Endothelial cell of umbilical vein (primary cell): ENCODE results near the gene YY1. TPM values are rescaled to one million over a fixed set of nuclear protein-coding genes. Genes with fewer than 3 reads are reported as not detected.

Experiments used
- BruUV-seq: library from RNA; stranded (reverse); fragments of 400-500 nt; replicated peaks from 2 replicates; lab custom pipeline; 2021; lab: Mats Ljungman, UMichigan
- CTCF ChIA-PET: fragments of 300-600, 350-600 bp; sonication (Branson Sonifier 250); formaldehyde crosslinking; loops from one replicate; lab custom pipeline; 2021; ENCODE audit warnings: antibody characterized with exemption, inconsistent platforms; lab: Charles Lee
- POLR2A ChIA-PET: fragments of 300-600, 350-600 bp; sonication (Branson Sonifier 250); formaldehyde crosslinking; loops from one replicate; lab custom pipeline; 2021; ENCODE audit warnings: antibody characterized with exemption, inconsistent platforms; lab: Charles Lee
- DNase-seq: peaks from one replicate; pipeline ENCODE4 v3.0.0-alpha.2; 2011; ENCODE audit warnings: low read depth, low spot score
- FAIRE-seq: peaks from 2 replicates; lab custom pipeline; 2011; peaks lifted over from hg19 to GRCh38; lab: Jason Lieb, UNC
- H2AFZ ChIP-seq: 2 replicates; pipeline ENCODE4 v1.6.0; 2012; ENCODE audit warnings: low read depth, low read length, control low read depth, inconsistent platforms
- H3K27ac ChIP-seq: 2 replicates; pipeline ENCODE4 v1.5.1; 2011; ENCODE audit warnings: low read depth, mild to moderate bottlenecking, control low read depth, low read length, moderate library complexity; ENCODE audit not compliant: insufficient read depth
- H3K27me3 ChIP-seq, 2 experiments: 2 replicates each; pipeline versions ENCODE4 v1.6.0 to v1.6.1; 2011; ENCODE audit warnings: low read length in 2 of 2, mixed read lengths in 1 of 2; ENCODE audit not compliant: control insufficient read depth in 2 of 2, insufficient read depth in 2 of 2
- H3K36me3 ChIP-seq, 2 experiments: 2 replicates in 1 of 2; 3 replicates in 1 of 2; pipeline ENCODE4 v1.5.1; 2011; ENCODE audit warnings: low read length in 2 of 2, mild to moderate bottlenecking in 1 of 2, moderate library complexity in 1 of 2; ENCODE audit not compliant: control insufficient read depth in 2 of 2, insufficient read depth in 2 of 2; ENCODE audit errors: extremely low read depth in 1 of 2
- H3K4me1 ChIP-seq: 3 replicates; pipeline ENCODE4 v1.5.1; 2011; ENCODE audit warnings: mild to moderate bottlenecking, low read length; ENCODE audit not compliant: control insufficient read depth, insufficient read depth; ENCODE audit errors: extremely low read depth
- H3K4me2 ChIP-seq: 2 replicates; pipeline ENCODE4 v1.6.1; 2011; ENCODE audit warnings: low read length, control low read depth, mixed read lengths; ENCODE audit not compliant: insufficient read depth
- H3K4me3 ChIP-seq, 3 experiments: fragments of 200-600 bp in 1 of 3; sonication (generic), shearing (Covaris generic) in 1 of 3; replicated peaks in 1 of 3; 2 replicates each; pipeline ENCODE4 v1.5.1; 2011 to 2016; ENCODE audit warnings: control low read depth in 3 of 3, low read length in 3 of 3, mild to moderate bottlenecking in 2 of 3, inconsistent platforms in 1 of 3, low read depth in 1 of 3, moderate library complexity in 1 of 3; ENCODE audit not compliant: insufficient read depth in 1 of 3
- H3K79me2 ChIP-seq: 2 replicates; pipeline ENCODE4 v1.6.0; 2012; ENCODE audit warnings: low read length, inconsistent platforms; ENCODE audit not compliant: control insufficient read depth, insufficient read depth
- H3K9ac ChIP-seq: replicated peaks from 2 replicates; pipeline ENCODE3; 2011; ENCODE audit warnings: low read length, control low read depth; ENCODE audit not compliant: insufficient read depth; ENCODE audit errors: extremely low read depth
- H3K9me1 ChIP-seq: replicated peaks from 3 replicates; pipeline ENCODE4 v1.6.0; 2011; ENCODE audit warnings: mild to moderate bottlenecking, low read length; ENCODE audit not compliant: control insufficient read depth, insufficient read depth; ENCODE audit errors: extremely low read depth
- H3K9me3 ChIP-seq: replicated peaks from 2 replicates; pipeline ENCODE4 v1.5.1; 2012; ENCODE audit warnings: low read length, inconsistent platforms; ENCODE audit not compliant: control insufficient read depth, insufficient read depth
- H4K20me1 ChIP-seq: replicated peaks from 2 replicates; pipeline ENCODE3; 2011; ENCODE audit warnings: mild to moderate bottlenecking, low read length; ENCODE audit not compliant: control insufficient read depth, insufficient read depth; ENCODE audit errors: extremely low read depth
- EZH2 ChIP-seq: IDR thresholded peaks from 2 replicates; pipeline ENCODE4 v1.6.1; 2012; ENCODE audit warnings: borderline replicate concordance, low read depth, mild to moderate bottlenecking, moderate library complexity, low read length, inconsistent platforms; ENCODE audit not compliant: severe bottlenecking
- FOS ChIP-seq: IDR thresholded peaks from 2 replicates; pipeline ENCODE4 v1.6.1; 2011; ENCODE audit warnings: mild to moderate bottlenecking, low read length, moderate library complexity, borderline replicate concordance; ENCODE audit not compliant: insufficient read depth
- GATA2 ChIP-seq: IDR thresholded peaks from 2 replicates; pipeline ENCODE4 v1.7.0; 2011; ENCODE audit warnings: low read depth, mild to moderate bottlenecking, moderate library complexity, mixed read lengths, low read length; ENCODE audit not compliant: insufficient read length, insufficient read depth
- JUN ChIP-seq: IDR thresholded peaks from 2 replicates; pipeline ENCODE4 v1.6.1; 2011; ENCODE audit warnings: borderline replicate concordance, low read depth; ENCODE audit not compliant: insufficient read length, insufficient read depth
- MYC ChIP-seq: IDR thresholded peaks from one replicate; pipeline ENCODE4 v1.6.1; 2011; ENCODE audit warnings: mild to moderate bottlenecking, low read depth, low read length
- POLR2AphosphoS5 ChIP-seq: IDR thresholded peaks from 2 replicates; pipeline ENCODE4 v1.6.1; 2012; ENCODE audit warnings: low read depth, mild to moderate bottlenecking, control low read depth, low read length, moderate library complexity; ENCODE audit not compliant: insufficient read depth
- dilution Hi-C: fragments of 300-500 bp; cut with MboI; formaldehyde crosslinking; loops from one replicate; pipeline ENCODE4 v1.15.0; 2019; ENCODE audit warnings: low sequenced_read_pairs; ENCODE audit not compliant: extremely low pct_ligation_motif_present
- intact Hi-C: fragments of 100-400 bp; cut with micrococcal nuclease; formaldehyde crosslinking; loops from one replicate; pipeline ENCODE4 v1.10.0; 2022
- polyA plus RNA-seq, 4 experiments: library from polyadenylated mRNA; depleted of rRNA in 3 of 4; stranded (reverse) in 3 of 4; unstranded in 1 of 4; fragments of >200 nt; gene quantifications; 2 replicates each; pipeline versions ENCODE4 v1.2.1 to v1.2.3, GENCODE V29; 2011 to 2012; ENCODE audit warnings: missing spikeins in 1 of 4
- total RNA-seq: library from RNA; stranded (reverse); gene quantifications from 2 replicates; pipeline ENCODE4 v1.2.3, GENCODE V29; 2021
- TF ChIP-seq, protein P1 (sequence below): IDR thresholded peaks from 2 replicates; pipeline ENCODE4 v1.6.1; 2011; ENCODE audit not compliant: insufficient read depth, insufficient read length

The YY1 gene
- total and polyA plus RNA-seq, 2 donors (not counting 3 experiments of a cell fraction or from before 2014, with no cell fraction given) = 23.5 to 78.6 TPM

- no peak overlapping the region for H3K4me2 ChIP-seq
- no peak overlapping the region for H3K9ac ChIP-seq
- FAIRE-seq (no peak), DNase-seq (peak; percentile 28)
- ChIA-PET POLR2A (no interaction called here), CTCF (interaction anchor here (1.3 to 5.5 kb wide), 2 partner anchors 13 to 80 kb away, joined by 5 to 28 read pairs; no protein-coding TSS in a partner anchor)
- dilution Hi-C loops (no loop called here), intact Hi-C loops (no loop called here)
- no peaks in the 10 kb centered on the region for H3K4me1 ChIP-seq
- TF ChIP-seq GATA2 (no peak), POLR2AphosphoS5 (no peak), MYC (no peak), JUN (no peak), EZH2 (no peak), FOS (no peak)
- TF ChIP-seq, protein P1, sequence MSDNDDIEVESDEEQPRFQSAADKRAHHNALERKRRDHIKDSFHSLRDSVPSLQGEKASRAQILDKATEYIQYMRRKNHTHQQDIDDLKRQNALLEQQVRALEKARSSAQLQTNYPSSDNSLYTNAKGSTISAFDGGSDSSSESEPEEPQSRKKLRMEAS = no peak
- H3K9me3 ChIP-seq = no peaks in the 10 kb centered on the region
- no peaks in the 10 kb centered on the region for H3K79me2 ChIP-seq
- no peak overlapping the region for H2AFZ ChIP-seq
- no peak overlapping the region for H3K4me3 ChIP-seq
- H4K20me1 ChIP-seq = no peaks in the 10 kb centered on the region
- peaks cover 0 to 38% of the 10 kb centered on the region in 2 experiments for H3K36me3 ChIP-seq
- no TSS peak for BruUV-seq
- H3K27me3 ChIP-seq = no peaks in the 10 kb centered on the region
- no peak overlapping the region for H3K27ac ChIP-seq
- no peaks in the 10 kb centered on the region for H3K9me1 ChIP-seq
These were observed 58.7 kb downstream of the YY1 start for GRCh38 chr14:100297320-100298300.
